ENCODE measurements around the gene ECE1. TPM values are rescaled to one million over a fixed set of nuclear protein-coding genes. Genes with fewer than 3 reads are reported as not detected.

Gene ECE1
- total and polyA plus RNA-seq, 12 donors: 86.1 to 588 (median 222) TPM

DNA sequence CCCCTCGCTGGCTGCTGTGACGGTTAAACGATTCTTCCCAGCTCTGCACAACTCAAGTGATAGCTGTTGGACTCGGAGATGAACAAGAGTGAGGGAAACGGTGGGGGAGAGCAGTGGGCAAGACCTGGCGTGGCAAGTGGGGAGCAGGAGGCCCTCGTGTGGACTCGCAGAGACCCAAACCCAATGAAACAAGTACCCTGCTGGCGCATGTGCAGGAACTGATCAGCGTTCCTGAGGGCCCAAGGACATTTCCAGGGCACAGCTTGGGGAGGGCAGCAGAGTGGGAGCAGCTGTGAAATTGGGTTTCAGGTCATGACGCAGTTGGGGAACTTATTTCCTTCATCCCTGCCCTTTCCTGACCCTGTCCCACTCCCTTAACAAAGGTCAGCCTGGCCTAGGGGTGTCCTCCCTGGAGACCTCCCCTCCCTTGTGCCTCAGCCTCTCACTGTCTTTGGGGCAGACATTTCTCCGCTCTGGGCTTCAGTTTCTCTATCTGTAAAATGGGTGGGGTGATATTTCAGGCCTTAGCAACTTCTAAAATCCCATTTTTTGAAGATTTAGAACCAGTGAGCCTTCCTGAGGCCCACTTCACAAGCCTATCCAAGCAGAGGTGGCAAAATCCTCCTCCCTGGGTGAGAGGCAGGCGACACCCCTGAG is 27.9 kb upstream of the ECE1 start:
- peak in 5 of 7 donors; percentile 70 to 82 (median 75) for DNase-seq
- WGBS, 4 donors: 42 to 55% (median 50%) methylated on average over 12 to 13 of the region's 13 CpGs
- no peak overlapping the region for H3K4me3 ChIP-seq
- no peaks in the 10 kb centered on the region for H3K36me3 ChIP-seq (replicated peaks in 1 of 2)
- H3K9me3 ChIP-seq (replicated peaks in 1 of 3): no peaks in the 10 kb centered on the region
- intact Hi-C loops (cut with DNase I): no loop called here
- peaks cover 69 to 95% of the 10 kb centered on the region in 2 donors for H3K4me1 ChIP-seq (replicated peaks in 1 of 2)
- H3K27ac ChIP-seq: peak overlapping the region; percentile 62 to 98 (median 94)
- H3K27me3 ChIP-seq: no peaks in the 10 kb centered on the region
- TF ChIP-seq, protein P1, sequence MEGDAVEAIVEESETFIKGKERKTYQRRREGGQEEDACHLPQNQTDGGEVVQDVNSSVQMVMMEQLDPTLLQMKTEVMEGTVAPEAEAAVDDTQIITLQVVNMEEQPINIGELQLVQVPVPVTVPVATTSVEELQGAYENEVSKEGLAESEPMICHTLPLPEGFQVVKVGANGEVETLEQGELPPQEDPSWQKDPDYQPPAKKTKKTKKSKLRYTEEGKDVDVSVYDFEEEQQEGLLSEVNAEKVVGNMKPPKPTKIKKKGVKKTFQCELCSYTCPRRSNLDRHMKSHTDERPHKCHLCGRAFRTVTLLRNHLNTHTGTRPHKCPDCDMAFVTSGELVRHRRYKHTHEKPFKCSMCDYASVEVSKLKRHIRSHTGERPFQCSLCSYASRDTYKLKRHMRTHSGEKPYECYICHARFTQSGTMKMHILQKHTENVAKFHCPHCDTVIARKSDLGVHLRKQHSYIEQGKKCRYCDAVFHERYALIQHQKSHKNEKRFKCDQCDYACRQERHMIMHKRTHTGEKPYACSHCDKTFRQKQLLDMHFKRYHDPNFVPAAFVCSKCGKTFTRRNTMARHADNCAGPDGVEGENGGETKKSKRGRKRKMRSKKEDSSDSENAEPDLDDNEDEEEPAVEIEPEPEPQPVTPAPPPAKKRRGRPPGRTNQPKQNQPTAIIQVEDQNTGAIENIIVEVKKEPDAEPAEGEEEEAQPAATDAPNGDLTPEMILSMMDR (IDR thresholded peaks at IDR 0.05): no peak
- TF ChIP-seq POLR2A (IDR thresholded peaks at IDR 0.05): peak in 1 of 2 donors; percentile 31

DNA sequence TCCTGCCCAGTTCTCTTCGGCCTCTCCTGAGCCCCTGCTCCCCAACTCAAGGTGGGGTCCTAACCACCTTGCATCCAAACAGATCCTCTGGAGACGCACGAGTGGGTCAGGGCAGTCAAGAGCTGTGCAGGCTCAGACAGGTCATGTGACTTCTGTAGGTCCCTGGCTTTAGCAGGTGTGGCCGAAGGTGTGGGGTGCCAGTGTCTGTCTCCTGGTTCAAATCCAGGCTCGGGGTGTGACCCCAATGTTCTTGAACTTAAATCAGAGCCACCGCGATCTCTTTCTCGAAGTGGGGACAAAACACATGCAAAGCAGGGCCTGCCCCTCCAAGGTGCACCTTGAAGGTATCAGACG is 27.4 kb upstream of the ECE1 start:
- Histone ChIP-seq H3K9me3 (replicated peaks in 1 of 3) (no peaks in the 10 kb centered on the region), H3K36me3 (replicated peaks in 1 of 2) (no peaks in the 10 kb centered on the region), H3K4me1 (replicated peaks in 1 of 2) (peaks cover 64 to 95% of the 10 kb centered on the region in 2 donors), H3K27me3 (no peaks in the 10 kb centered on the region), H3K27ac (peak overlapping the region; percentile 62 to 98 (median 94)), H3K4me3 (no peak overlapping the region)
- no peak for TF ChIP-seq POLR2A (IDR thresholded peaks at IDR 0.05)
- TF ChIP-seq, protein P1 (IDR thresholded peaks at IDR 0.05): no peak
- WGBS, 4 donors: 43 to 71% (median 54%) methylated on average over 6 to 9 of the region's 9 CpGs
- DNase-seq: no peak
- intact Hi-C loops (cut with DNase I): no loop called here

- no peaks in the 10 kb centered on the region for H3K36me3 ChIP-seq (replicated peaks in 1 of 2)
- intact Hi-C loops (cut with DNase I): no loop called here
- H3K4me1 ChIP-seq (replicated peaks in 1 of 2): peaks cover 59 to 95% of the 10 kb centered on the region in 2 donors
Measured at GRCh38 chr1:21317035-21317689, 26.9 kb upstream of the ECE1 start.

DNA sequence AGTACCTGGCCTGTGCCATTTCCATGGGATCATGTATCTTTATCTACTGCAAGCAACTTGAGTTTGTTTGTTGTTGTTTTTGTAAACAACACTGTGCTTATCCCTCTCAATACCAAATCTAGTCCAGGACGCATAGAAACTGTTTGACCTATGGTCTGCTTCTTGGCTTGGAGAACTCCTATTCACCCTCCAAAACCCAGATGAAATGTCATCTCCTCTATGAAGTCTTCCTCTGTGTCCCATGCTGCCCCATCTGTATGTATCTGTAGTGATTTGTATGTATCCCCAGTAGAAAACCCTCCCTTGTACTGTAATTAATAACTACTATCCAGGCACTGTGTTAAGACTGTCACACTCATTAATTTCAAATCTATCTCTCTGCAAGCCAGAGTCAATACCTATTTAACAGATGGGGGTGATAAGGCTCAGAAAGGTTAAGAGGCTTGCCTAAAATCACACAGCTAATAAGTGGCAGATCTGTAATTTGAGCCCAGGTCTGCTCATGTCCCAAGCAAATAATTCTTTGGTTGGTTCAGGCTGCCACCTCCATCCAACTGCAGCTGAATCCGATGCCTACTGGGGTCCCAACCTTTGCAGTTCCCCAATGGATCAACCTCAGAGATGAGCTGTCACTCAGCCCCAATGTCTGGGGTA is 24.6 kb upstream of the ECE1 start:
- Histone ChIP-seq H3K36me3 (replicated peaks in 1 of 2) (no peaks in the 10 kb centered on the region), H3K4me1 (replicated peaks in 1 of 2) (peaks cover 45 to 93% of the 10 kb centered on the region in 2 donors), H3K9me3 (replicated peaks in 1 of 3) (no peaks in the 10 kb centered on the region), H3K4me3 (no peak overlapping the region), H3K27me3 (no peaks in the 10 kb centered on the region), H3K27ac (peak overlapping the region in 4 of 5 donors; percentile 21 to 98 (median 84))
- no peak for DNase-seq
- intact Hi-C loops (cut with DNase I): no loop called here
- 82 to 90% (median 87%) methylated on average over 2 of the region's 2 CpGs for WGBS, 4 donors
- TF ChIP-seq, protein P1 (IDR thresholded peaks at IDR 0.05): no peak
- no peak for TF ChIP-seq POLR2A (IDR thresholded peaks at IDR 0.05)

More at GRCh38 chr1:21317035-21317689, 26.9 kb upstream of the ECE1 start:
- no peak overlapping the region for H3K4me3 ChIP-seq
- H3K27ac ChIP-seq: peak overlapping the region; percentile 62 to 98 (median 94)
- no peaks in the 10 kb centered on the region for H3K9me3 ChIP-seq (replicated peaks in 1 of 3)
- no peaks in the 10 kb centered on the region for H3K27me3 ChIP-seq
- DNase-seq: peak; percentile 90 to 96 (median 95)
- TF ChIP-seq, protein P1 (IDR thresholded peaks at IDR 0.05): no peak
- peak; percentile 31 to 77 for TF ChIP-seq POLR2A (IDR thresholded peaks at IDR 0.05)
- 30 to 53% (median 37%) methylated on average over 5 to 16 of the region's 16 CpGs for WGBS, 4 donors
